ENCODE results near the gene RAD9A. TPM values are rescaled to one million over a fixed set of nuclear protein-coding genes. Genes with fewer than 3 reads are reported as not detected.
A peak's percentile ranks its signal among the peaks of the same experiment; 100 is the strongest.

The RAD9A gene
- total and polyA plus RNA-seq, 9 of the 15 experiments (the other 6 are each of a cell fraction or from before 2014, with no cell fraction given): 1.4 to 41.2 (median 16.1) TPM

DNA sequence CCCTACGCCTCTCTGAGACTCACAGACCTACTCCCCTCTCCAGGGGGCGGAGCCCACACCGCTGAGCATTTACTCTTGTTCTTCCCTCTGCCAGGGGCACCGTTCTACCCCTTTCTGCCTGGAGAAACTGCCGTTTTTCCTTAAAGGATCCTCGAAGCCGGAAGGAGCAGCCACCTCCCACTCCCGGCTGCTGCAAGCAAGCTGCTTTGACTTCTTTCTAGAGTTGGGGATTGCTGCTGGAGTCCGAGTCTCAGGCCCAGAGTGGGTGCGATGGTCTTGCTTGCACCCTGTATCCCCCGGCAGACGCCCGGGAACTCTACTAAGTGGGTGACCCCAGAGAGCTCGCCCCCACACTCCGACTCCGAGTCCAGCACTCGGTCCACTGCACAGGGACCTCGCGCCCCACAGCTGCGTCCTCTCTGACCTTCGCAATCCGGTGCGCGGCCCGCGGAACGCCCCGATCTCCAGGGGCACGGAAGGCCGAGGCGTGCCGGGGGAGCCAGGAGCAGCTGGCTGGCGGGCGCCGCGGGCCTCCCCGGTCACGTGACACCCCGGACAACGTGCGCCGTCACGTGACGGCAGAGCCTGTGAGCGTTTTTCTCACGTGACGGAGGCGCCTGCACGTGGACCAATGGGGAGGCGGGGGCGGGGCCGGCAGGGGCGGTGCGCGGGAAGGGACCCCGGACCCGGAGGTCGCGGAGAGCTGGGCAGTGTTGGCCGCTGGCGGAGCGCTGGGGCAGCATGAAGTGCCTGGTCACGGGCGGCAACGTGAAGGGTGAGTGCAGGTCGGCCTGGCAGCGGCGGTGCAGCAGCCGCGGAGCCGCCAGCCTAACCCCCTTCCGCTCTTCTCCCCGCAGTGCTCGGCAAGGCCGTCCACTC, at the start of gene RAD9A (continued):
- TF ChIP-seq, protein P1, sequence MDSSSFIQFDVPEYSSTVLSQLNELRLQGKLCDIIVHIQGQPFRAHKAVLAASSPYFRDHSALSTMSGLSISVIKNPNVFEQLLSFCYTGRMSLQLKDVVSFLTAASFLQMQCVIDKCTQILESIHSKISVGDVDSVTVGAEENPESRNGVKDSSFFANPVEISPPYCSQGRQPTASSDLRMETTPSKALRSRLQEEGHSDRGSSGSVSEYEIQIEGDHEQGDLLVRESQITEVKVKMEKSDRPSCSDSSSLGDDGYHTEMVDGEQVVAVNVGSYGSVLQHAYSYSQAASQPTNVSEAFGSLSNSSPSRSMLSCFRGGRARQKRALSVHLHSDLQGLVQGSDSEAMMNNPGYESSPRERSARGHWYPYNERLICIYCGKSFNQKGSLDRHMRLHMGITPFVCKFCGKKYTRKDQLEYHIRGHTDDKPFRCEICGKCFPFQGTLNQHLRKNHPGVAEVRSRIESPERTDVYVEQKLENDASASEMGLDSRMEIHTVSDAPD (CRISPR knock-in tag; IDR thresholded peaks at IDR 0.05): no peak
- TF ChIP-seq, protein P2, sequence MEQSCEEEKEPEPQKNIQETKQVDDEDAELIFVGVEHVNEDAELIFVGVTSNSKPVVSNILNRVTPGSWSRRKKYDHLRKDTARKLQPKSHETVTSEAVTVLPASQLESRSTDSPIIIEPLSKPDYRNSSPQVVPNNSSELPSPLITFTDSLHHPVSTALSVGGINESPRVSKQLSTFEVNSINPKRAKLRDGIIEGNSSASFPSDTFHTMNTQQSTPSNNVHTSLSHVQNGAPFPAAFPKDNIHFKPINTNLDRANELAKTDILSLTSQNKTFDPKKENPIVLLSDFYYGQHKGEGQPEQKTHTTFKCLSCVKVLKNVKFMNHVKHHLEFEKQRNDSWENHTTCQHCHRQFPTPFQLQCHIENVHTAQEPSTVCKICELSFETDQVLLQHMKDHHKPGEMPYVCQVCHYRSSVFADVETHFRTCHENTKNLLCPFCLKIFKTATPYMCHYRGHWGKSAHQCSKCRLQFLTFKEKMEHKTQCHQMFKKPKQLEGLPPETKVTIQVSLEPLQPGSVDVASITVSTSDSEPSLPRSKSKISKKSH (CRISPR knock-in tag; IDR thresholded peaks at IDR 0.05): no peak
- no peak for TF ChIP-seq NR1H2 (CRISPR knock-in tag; IDR thresholded peaks at IDR 0.05)
- TF ChIP-seq, protein P3, sequence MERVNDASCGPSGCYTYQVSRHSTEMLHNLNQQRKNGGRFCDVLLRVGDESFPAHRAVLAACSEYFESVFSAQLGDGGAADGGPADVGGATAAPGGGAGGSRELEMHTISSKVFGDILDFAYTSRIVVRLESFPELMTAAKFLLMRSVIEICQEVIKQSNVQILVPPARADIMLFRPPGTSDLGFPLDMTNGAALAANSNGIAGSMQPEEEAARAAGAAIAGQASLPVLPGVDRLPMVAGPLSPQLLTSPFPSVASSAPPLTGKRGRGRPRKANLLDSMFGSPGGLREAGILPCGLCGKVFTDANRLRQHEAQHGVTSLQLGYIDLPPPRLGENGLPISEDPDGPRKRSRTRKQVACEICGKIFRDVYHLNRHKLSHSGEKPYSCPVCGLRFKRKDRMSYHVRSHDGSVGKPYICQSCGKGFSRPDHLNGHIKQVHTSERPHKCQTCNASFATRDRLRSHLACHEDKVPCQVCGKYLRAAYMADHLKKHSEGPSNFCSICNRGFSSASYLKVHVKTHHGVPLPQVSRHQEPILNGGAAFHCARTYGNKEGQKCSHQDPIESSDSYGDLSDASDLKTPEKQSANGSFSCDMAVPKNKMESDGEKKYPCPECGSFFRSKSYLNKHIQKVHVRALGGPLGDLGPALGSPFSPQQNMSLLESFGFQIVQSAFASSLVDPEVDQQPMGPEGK (CRISPR knock-in tag; IDR thresholded peaks at IDR 0.05; ENCODE audit: borderline replicate concordance): no peak
- TF ChIP-seq ZNF140 (CRISPR knock-in tag; IDR thresholded peaks at IDR 0.05): no peak
- no peak for TF ChIP-seq SMAD1 (IDR thresholded peaks at IDR 0.05; ENCODE audit: low read depth, low read length, partially characterized antibody)
- TF ChIP-seq STAG1 (CRISPR knock-in tag; IDR thresholded peaks at IDR 0.05; ENCODE audit: borderline replicate concordance): peak; percentile 14; the same call in 1 of the 2 replicates
- no peak for TF ChIP-seq EHMT2 (IDR thresholded peaks at IDR 0.05)
- TF ChIP-seq HMG20A (CRISPR knock-in tag; conservative IDR thresholded peaks at IDR 0.05): no peak
- peak; percentile 40; the same call in 1 of the 2 replicates for TF ChIP-seq GABPA (tag; conservative IDR thresholded peaks at IDR 0.05; ENCODE audit: low read depth)
